Femur (tissue), 1 donor: ENCODE measurements around the gene PRAC2.
"Not testable (repeated sequence)": the region's sequence is repeated elsewhere in the genome, so short reads cannot be mapped to it uniquely, and the experiment has no call there.

Experiments used
- DNase-seq: peaks from one replicate; pipeline ENCODE4 v3.0.0-alpha.2; 2017

PRAC2 gene

DNA sequence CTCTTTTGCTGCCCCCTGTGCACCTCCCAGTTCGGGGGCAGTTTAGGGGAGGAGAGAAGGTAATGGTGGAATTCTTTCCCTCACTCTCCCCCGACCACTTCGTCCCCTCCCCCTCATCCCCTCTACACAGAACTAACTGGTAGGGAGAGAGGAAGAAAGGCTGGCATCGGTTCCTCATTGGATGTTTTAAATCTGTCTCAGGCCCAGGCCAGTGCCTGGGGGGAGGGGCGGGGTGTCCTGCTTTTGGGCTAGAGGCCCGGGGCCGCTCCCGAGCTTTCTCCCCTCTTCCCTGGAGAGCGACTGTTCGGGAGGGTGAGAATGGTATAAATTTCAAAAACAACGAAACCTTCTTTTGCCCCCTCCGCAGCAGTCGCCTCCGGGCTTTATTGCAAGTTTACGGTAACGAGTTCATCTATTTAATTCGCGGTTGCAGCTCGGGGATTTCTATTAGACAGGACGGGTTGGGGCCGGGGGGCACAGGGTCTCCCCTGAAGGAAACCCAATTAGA is at the start of gene PRAC2:
Gene PRAC2, plus strand, starts transcription at position 271 of the 508 bp plus-strand sequence. CDS start 1,226 bp downstream, outside the sequence.
- DNase-seq: no peak

DNA sequence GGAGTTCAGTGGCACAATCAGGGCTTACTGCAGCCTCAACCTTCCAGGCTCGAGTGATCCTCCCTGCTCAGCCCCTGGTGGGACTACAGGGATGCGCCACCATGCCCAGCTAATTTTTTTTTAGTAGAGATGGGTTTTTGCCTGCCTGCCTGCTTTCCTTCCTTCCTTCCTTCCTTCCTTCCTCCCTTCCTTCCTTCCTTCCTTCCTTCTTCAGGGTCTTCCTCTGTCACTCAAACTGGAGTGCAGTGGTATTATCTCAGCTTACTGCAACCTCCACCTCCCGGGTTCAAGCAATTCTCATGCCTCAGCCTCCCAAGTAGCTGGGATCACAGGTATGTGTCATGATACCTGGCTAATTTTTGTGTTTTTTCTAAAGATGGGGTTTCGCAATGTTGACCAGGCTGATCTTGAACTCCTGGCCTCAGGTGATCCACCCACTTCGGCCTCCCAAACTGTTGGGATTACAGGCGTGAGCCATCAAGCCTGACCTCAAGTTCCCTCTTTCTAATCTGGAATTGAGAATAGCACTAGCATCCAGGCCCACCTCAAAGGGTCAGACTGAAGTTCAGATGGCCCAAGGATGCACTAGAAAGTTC is 45.9 kb upstream of the PRAC2 start:
- DNase-seq: no peak

DNA sequence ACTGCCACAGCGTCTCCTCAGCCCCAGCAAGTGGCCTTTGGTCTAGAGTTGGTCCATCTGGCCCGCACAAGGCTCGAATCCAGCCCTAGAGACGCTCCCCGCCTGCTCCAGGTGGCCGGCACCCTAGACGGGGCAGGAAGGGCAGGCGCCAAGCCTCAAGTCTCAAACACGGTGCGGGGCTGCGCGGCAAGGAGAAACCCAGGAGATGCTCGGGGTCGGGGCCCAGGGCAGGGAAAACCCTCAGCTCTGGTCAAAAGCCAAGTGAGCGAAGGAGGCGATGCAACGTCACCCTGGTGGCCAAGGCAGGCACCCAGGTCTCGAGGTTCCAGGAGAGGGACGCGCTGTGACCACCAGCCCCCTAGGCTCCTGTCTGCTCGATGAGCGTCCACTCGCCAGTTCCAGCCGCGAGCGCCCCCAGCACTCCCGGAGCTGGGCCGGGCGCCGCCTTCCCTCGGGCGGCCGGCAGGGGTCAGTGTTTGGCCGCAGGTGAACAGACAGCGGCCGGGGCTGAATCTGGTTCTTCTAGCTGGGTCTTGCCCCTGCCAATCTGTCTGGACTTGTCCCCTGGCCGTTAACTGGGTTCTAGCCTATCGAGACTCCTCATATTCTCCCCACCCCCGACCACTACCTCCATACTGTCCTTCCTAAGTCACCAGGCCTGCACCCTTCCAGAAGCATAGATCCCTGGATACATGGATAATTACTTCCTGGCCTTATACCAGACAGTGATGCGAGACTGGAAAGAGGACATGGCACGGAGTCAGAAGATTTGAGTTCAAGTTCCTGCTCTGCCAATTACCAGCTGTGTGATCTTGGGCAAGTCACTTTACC is 44.6 kb upstream of the PRAC2 start:
- DNase-seq: peak; percentile 67

DNA sequence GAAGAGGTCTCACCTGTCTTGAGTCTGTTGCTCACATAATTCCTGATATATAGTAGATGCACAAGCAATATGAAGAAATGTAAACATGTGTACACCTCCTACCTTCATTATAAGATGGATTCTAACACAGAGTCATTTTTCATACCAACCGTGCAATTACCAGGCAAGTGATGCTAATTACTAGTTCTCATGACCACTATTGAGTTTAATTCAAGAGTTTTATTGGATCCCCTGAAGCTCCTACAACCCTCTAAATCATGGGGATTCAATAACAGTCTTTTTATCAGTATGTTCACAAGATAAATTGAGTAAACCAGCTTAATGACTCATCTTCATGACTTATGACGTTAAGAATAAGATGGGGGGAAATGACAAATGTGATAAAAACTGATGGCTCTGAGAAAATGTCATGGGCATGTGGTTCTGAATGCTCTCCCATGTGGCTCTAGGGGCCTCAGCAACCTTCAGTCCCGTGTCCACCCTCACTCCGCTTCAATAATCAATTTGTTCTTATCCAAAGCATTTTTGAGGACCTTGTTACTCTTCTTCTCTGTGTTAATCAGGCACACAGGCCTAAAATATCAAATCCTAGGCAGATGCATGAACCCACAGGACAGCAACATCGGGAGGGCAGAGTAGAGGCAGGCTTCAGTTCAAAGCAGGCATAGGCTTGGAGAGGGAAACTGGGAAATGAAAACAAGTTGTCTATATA is 43.4 kb upstream of the PRAC2 start:
- no peak for DNase-seq

DNA sequence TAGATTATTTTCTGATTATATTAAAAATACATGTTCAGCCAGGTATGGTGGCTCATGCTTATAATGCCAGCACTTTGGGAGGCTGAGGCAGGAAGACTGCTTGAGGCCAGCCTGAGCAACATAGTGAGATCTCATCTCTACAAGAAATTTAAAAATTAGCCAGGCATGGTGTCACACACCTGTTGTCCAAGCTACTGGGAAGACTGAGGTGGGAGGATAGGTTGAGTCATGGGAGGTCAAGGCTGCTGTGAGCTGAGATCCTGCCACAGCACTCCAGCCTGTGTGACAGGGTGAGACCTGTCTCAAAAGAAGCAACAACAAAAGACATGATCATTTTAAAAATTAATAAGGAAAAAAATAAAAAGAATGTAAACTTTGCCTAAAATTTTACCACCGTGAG is 41.4 kb upstream of the PRAC2 start:
- no peak for DNase-seq

DNA sequence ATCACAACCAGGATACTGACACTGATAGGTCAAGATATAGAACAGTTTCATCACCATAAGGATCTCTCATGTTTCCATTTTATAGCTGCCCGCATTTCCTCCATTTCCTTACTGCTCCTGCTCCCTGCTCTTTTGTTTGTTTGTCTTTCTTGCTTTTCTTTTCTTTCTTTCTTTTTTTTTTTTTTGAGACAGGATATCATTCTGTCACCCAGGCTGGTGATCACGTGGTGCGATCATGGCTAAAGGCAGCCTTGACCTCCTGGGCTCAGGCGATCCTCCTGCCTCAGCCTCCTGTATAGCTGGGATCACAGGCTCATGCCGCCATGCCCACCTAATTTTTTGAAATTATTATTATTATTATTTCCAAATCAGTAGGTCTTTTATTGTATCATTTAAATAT is 32.3 kb upstream of the PRAC2 start:
- no peak for DNase-seq

DNA sequence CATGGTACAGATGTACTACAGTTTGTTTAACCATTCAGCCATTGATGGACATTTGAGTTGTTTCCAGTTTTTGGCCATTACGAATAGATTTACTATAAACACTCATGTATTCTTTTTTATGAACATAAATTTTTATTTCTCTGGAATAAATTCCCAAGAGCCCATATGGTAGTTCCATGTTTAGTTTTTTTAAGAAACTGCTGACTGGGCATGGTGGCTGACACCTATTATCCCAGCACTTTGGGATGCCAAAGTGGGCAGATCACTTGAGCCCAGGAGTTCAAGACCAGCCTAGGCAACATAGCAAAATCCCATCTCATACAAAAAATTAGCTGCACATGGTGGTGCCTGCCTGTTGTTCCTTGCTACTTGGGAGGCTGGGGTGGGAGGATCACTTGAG is 30.9 kb upstream of the PRAC2 start:
- no peak for DNase-seq

DNA sequence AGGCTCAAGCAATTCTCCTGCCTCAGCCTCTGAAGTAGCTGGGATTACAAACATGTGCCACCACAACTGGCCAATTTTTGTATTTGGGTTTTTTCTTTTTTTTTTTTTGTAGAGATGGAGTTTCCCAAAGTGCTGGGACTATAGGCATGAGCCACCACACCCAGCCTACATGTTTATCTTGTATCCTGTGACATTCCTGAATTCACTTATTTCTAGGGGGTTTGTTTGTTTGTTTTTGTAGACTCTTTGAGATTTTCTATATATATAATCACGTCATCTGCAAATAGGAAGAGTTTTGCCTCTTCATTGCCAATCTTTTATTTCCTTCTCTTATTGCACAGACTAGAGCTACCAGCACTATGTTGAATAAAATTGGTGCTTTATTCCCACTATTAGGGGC is 29.8 kb upstream of the PRAC2 start:
- no peak for DNase-seq

DNA sequence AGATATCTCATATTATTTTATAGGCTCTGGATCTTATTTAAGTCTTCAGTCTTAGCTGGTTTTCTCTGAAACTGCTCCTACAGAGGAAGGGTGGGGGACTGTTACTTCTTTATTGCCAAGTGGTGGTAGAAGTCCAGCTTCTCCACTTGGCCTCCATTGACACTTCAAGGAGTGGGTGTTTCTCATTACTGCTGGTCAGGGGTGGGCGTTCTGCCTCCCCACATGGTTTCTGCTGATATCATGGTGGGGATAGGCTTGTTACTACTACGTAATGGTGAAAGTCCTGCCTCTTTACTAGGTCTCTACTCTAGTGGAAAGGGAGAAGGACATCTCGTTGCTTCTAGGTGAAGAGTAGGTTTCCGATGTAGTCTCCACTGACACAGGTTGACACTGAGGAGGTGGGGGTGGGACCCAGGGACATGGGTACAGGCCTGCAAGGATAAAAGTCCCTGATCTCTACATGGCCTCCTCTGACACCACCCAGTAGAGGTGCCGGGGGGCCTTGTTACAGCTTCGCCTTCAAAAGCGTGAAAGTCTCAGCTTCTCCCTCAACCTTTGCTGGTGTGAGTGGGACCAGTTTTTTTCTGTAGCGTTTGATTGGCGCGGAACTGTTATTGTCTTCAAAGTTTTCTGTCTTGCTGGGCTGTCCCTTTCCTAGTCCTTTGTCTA is 21.0 kb upstream of the PRAC2 start:
- DNase-seq: no peak

DNA sequence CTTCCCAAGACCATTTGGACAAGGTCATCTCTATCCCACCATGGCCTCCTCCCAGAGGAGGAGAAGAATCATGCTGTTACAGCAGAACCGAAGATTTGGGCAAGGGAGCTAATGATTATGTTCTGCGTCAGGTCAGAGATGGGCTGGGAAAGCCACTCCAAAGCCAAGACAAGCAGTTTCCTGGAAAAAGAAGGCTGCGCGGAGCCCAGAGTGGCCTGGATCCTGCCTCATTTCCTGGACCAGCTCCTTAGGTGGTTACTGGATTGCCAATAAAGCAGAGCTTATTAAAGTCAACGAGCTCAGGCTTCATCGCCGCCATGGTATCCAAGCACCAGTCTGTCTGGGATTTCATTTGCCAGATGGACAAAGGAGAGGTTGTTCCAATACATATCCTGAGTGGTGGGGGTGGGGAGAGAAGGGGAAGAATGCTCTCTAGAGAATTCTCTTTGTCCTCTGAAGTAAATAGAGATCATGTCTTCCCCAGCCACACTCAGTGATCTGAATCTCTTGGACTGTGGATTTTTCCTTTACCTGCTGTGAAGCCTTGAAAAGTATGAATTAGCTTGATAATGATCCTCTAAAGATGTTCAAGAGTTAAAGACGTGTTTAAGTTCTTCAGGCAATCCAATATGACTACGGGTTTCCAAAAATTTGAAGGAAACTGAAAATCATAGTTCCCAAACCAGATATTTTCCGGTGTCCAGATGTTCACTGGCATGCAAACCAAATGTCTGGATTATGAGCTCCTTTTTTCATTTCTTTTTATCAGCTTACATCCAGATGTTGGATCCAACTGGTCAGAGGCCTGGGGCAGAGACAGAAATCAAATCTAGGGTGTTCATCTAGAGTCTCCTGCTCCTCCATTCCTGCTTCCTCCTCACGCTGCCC is 18.4 kb upstream of the PRAC2 start:
- peak; percentile 59 for DNase-seq

DNA sequence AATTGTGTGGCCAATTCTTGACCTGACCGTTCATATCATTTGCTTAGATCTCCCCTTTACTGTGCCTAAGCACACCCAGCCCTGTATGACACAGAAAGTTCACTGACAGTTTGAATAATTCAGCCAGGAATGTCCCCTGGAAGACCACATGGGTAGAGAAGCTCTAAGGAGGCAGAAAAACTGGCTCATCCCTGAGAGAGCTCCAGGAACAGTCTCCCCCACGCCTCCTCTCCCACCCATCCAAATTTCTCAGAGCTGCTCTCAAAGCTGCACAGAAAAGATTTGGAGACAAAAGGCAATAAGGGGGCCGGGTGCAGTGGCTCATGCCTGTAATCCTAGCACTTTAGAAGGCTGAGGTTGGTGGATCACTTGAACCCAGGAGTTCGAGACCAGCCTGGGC is 11.9 kb upstream of the PRAC2 start:
- DNase-seq: no peak

DNA sequence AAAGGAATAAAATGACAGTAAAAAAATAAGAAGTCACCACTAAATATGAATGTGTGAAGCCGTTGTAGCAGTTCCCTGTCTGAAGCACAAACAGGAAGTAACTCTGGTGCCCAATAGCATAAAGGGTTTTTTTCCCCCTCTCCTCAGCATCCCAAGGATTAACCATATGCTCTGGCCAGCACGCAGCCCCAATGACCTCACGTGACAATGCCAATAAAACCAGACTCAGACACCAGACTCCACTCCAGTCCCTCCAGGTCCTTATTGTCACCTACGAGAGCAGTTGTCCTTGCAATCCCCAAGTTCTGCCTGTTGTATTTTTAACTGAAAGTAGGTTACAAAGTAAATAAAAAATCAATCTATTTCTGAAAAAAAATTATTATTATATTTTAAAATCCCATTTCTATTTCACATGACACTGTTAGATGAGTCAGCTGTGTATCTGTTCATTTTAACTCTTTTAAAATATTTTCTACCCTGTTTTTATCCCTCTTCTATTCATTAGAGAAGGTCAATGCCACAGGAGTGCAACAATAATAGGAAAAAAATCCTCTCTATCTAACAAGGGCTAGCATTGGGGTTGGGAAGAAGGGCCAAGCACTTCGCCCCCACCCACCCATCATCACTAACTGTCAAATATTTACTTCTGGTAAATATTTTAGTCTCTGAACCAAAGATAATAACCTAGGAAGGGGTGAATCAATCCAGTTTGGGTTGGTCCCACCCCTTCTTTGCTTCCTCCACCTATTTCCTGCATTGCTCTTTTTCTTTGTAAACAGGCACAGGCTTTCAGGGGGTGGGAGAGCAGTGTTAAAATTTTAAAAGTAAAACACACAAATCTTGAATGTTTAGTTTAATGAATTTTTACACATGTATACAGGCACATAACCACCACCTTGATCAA is 7.2 kb upstream of the PRAC2 start:
- no peak for DNase-seq

DNA sequence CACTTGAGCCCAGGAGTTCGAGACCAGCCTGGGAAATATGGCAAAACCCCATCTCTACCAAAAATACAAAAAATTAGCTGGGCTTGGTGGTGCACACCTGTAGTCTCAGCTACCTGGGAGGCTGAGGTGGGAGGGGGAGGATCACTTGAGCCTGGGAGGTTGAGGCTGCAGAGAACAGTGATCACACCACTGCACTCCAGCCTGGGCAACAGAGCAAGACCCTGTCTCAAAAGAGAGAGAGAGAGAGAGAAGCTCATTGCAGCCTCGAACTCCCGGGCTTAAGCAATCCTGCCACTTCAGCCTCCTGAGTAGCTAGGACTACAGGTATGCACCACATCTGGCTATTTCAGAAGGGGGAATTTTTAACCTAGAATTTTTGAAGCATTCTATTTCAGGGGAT is 6.4 kb upstream of the PRAC2 start:
- DNase-seq: not testable (repeated sequence)

DNA sequence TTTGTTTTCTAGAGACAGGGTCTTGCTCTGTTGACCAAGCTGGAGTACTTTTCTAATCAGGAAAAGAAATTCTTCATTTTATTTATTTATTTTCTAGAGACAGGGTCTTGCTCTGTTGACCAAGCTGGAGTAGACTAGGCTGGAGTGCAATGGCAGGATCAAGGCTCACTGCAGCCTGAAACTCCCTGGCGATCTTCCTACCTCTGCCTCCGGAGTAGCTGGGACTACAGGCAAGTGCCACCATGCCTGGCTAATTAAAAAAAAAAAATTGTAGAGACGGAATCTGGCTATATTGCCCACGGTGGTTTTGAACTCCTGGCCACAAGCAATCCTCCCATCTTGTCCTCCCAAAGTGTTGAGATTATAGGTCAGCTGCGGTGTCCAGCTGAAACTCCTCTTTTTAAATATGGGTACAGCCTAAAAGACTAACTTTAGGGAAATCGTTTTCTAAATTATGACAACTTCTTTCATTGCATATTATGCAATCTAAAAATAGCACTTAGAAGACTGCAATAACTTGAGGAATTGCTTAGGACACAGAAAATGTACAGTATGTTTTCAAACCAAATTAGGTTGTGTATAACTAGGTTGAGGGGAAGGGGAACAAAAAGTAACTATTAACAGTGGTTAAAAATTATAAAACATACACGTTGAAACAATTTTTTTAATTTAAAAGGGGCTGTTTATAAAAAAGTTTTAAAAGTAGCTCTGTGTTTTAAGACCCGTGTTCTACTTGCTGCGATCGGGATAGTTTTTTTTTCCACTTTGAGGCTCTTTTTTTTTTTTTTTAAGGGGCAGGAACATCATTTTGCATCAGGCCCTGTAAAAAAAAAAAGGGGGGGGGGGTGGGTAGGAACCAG is 5.4 kb upstream of the PRAC2 start:
- no peak for DNase-seq

DNA sequence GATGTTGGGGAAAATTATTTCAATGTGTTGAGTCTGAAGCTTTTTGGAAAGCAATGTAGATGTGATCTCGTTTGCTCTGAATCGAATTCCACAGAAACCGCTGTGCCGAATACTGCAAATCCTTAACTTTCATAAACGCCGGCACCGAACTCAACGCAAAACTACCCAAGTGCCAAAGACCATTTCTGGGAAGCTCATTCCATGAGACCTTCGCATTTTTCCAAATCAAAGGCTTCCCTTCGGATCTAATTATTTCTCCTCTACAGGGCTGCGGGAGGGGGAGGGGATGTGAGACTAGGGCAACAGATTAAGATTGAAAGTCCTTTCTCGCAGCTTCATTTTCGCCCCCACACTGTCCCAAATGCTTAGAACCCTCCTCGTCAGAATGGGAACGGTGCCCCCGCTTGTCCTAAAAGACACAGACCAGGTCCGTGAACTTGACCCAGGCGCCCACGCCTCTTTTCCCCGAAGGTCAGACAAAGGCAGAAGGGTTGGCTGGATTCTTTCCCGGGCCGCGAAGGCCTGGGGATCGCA is 4.7 kb upstream of the PRAC2 start:
- DNase-seq: peak; percentile 32

DNA sequence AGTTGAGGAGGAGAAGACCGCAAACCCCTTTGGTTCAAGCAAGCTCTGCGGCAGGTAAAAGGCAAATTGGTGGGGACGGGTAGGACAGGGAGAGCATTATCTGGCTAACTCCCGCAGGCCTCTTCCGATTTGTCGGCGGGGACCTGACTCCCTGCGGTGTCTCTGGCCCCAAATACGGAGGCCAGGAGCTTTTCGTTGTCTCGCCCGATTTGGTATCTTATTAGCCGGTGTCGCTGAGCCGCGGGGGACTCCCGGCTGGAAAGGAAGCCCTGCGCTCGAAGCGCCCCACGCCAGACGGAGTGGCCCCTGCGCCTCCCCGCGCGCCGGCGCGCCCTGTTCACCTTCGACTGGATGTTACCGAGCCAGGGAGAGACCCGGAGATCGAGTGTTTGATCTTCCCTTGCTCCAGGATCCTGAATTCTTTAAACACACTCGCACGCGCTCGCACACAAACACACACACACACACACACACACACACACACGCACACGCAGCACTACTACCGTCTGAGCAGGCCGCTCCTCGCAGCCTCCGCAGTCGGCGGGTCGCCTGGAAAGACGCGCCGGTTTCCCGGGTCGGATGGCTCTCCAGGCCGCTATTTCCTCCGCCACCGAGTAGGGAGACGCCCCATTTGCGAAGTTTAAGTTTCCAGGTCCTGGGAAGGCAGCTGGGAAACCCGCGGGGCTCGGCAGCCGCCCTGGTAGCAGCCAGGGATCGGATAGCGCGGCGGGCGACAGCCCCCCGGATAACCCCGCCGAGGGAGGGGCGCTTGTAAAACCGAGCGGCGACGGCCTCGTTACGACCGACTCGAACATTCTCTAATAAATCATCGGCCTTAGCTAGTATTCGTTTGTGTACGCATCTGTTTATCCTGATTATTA is 4.0 kb upstream of the PRAC2 start:
- DNase-seq: peak; percentile 36

DNA sequence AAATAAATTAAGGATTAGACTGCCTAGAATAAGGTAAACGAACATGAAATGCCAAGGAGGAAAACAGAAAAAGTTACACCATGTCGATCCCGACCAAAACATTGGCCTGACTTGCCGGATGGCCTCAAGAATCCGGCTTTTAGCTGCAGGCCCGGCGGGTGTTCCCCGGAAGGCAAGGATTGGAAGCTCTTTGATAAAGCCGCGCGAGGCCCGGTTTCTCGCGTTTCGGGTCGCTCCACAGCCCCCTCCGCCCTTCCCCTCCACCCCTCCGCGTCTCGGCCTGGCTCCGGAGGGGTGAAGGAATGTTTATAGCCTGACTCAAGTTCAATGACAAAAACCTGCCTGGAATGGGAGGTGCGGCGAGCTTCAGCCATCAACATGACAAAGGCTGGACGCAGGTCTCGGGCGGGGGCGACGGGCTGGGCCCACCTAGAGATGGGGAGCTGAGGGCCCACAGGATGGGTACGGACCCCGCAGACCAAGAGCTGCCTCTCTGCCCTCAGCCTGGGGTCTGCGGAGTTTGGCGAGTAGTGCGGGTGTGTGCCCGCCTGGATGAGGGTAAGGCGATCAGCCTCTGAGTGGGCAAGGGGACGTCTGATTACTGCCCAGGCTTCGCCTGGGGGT is 3.2 kb upstream of the PRAC2 start:
- no peak for DNase-seq
